H1 (cell line): ENCODE data around the gene ITGB4. TPM values are rescaled to one million over a fixed set of nuclear protein-coding genes. Genes with fewer than 3 reads are reported as not detected.

Experiments used
- CTCF ChIP-seq, 3 experiments: IDR thresholded peaks; 1 replicate in 2 of 3; 2 replicates in 1 of 3; pipeline versions ENCODE4 v1.5.1 to v1.6.1; 2011; ENCODE audit warnings: low read length in 3 of 3, mild to moderate bottlenecking in 3 of 3, inconsistent platforms in 2 of 3, low read depth in 1 of 3, moderate library complexity in 1 of 3; ENCODE audit not compliant: insufficient read depth in 1 of 3; ENCODE audit errors: control extremely low read depth in 1 of 3
- E2F6 ChIP-seq: IDR thresholded peaks from 2 replicates; pipeline ENCODE4 v1.6.1; 2012; ENCODE audit warnings: inconsistent platforms
- JUND ChIP-seq: IDR thresholded peaks from 2 replicates; pipeline ENCODE4 v1.6.1; 2011; ENCODE audit warnings: mild to moderate bottlenecking, improper control_type of control experiment, low read length
- KDM4A ChIP-seq: IDR thresholded peaks from one replicate; pipeline ENCODE4 v1.7.1; 2012; ENCODE audit warnings: low read depth, mild to moderate bottlenecking, moderate library complexity, low read length, inconsistent platforms; ENCODE audit not compliant: severe bottlenecking
- KDM5A ChIP-seq: fragments of 200-600 bp; IDR thresholded peaks from 2 replicates; pipeline ENCODE4 v1.7.1; 2012; ENCODE audit warnings: mild to moderate bottlenecking, low read length, inconsistent platforms, mixed read lengths
- NANOG ChIP-seq: IDR thresholded peaks from 2 replicates; pipeline ENCODE4 v1.6.1; 2011; ENCODE audit warnings: low read length, low read depth, mild to moderate bottlenecking, inconsistent platforms; ENCODE audit not compliant: insufficient read depth, poor library complexity, severe bottlenecking
- TAF7 ChIP-seq: optimal IDR thresholded peaks from 2 replicates; pipeline ENCODE3; 2011; ENCODE audit warnings: low read depth, mild to moderate bottlenecking, inconsistent platforms, low read length, moderate library complexity, borderline replicate concordance
- USF2 ChIP-seq: IDR thresholded peaks from 2 replicates; pipeline ENCODE4 v1.6.1; 2011; ENCODE audit warnings: low read length, improper control_type of control experiment
- polyA plus RNA-seq, 7 experiments: library from polyadenylated mRNA; depleted of rRNA in 3 of 7; stranded (reverse) in 5 of 7; unstranded in 2 of 7; fragments of >200 nt in 5 of 7; fragments of 200-250 nt in 2 of 7; gene quantifications; 1 replicate in 5 of 7; 2 replicates in 1 of 7; 4 replicates in 1 of 7; pipeline versions ENCODE4 v1.2.1 to v1.2.3, GENCODE V29; 2011 to 2013; ENCODE audit warnings: missing spikeins in 2 of 7, mixed read lengths in 2 of 7
- total RNA-seq: library from RNA; stranded (reverse); fragmentation: NEBNext Ultra II Directional; extraction: Animal tissue kit (Norgen Biotek cat#: 25700); gene quantifications from 2 replicates; pipeline ENCODE4 v1.2.1, GENCODE V29; 2021

The ITGB4 gene
- total and polyA plus RNA-seq, 2 of the 8 experiments (the other 6 are each of a cell fraction or from before 2014, with no cell fraction given) = 5.2 to 5.6 TPM

- TF ChIP-seq NANOG (no peak), CTCF (IDR thresholded peaks at IDR 0.05; ENCODE audit: control extremely low read depth in 1 of 3, insufficient read depth in 1 of 3, low read depth in 1 of 3, low read length in 3 of 3) (no peak), USF2 (no peak), JUND (no peak), KDM4A (no peak), KDM5A (no peak), TAF7 (no peak), E2F6 (no peak)
Measured at GRCh38 chr17:75763269-75763607, 42.0 kb downstream of the ITGB4 start (continued).
